ENCODE data around the gene HIGD1B. TPM values are rescaled to one million over a fixed set of nuclear protein-coding genes. Genes with fewer than 3 reads are reported as not detected.

The HIGD1B gene
- total and polyA plus RNA-seq, 2 donors from 2014 or later: 2.2 to 3.2 TPM

DNA sequence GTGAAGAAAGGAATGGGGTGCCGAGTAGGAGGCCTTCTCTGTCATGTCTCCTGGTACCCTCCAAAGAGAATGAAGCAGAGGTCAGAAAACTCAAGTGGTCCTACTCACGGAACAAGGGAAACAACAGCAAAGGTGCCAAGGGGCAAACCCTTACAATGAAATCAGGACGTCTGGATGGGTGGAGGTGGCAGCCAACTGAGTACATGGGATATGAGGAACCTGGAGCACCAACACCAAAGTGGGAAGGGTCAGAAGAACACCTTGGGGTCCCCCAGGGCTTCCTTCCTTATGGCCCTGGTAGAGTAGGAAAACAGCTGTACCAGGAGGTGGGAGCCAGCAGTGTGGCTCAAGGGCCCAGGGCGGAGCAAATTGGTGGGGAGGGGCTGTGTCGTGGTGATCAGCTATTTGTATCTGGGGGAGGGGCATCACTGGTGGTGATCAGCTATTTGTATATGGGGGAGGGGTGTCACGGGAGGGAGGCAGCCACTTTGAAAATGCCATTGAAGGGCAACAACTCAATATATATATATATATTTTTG is 643 bp downstream of the HIGD1B start:
- no peak for FAIRE-seq

DNA sequence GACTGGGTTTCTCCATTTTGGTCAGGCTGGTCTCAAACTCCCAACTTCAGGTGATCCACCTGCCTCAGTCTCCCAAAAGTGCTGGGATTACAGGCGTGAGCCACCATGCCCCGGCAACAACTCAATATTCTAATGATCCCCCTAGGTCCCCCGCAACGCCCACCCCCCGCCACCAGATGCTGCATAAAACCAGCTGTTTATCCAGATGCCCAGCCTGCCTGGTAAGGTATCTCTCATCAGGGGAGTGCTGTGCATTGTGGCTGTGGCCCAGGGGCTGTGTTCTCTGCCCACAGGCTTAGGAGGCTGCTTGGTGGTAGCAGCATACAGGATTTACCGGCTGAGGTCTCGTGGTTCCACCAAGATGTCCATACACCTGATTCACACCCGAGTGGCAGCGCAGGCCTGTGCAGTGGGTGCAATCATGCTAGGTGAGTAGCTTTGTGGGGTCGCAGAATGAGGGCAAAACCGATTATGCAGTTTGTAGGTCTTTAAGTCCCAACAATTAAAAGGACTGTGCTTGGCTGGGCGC is 1.3 kb downstream of the HIGD1B start:
- no peaks in the 10 kb centered on the region for H3K4me1 ChIP-seq (ENCODE audit: control insufficient read depth in 2 of 3, insufficient read depth in 2 of 3, low read depth in 1 of 3, low read length in 3 of 3)
- DNase-seq (no peak), FAIRE-seq (no peak)
- H3K9ac ChIP-seq (ENCODE audit: low read length in 3 of 3): no peak overlapping the region
- no peaks in the 10 kb centered on the region for H3K9me3 ChIP-seq (ENCODE audit: control insufficient read depth in 2 of 3, insufficient read depth in 1 of 3, low read length in 3 of 3)
- no peaks in the 10 kb centered on the region for H3K27me3 ChIP-seq (ENCODE audit: control insufficient read depth, insufficient read depth, low read length)
- H3K4me3 ChIP-seq (ENCODE audit: low read length in 3 of 3): no peak overlapping the region
- intact Hi-C loops (cut with DNase I): no loop called here
- no peak overlapping the region for H3K27ac ChIP-seq (ENCODE audit: low read depth in 2 of 2, low read length in 2 of 2)
- TF ChIP-seq, protein P1, sequence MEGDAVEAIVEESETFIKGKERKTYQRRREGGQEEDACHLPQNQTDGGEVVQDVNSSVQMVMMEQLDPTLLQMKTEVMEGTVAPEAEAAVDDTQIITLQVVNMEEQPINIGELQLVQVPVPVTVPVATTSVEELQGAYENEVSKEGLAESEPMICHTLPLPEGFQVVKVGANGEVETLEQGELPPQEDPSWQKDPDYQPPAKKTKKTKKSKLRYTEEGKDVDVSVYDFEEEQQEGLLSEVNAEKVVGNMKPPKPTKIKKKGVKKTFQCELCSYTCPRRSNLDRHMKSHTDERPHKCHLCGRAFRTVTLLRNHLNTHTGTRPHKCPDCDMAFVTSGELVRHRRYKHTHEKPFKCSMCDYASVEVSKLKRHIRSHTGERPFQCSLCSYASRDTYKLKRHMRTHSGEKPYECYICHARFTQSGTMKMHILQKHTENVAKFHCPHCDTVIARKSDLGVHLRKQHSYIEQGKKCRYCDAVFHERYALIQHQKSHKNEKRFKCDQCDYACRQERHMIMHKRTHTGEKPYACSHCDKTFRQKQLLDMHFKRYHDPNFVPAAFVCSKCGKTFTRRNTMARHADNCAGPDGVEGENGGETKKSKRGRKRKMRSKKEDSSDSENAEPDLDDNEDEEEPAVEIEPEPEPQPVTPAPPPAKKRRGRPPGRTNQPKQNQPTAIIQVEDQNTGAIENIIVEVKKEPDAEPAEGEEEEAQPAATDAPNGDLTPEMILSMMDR (IDR thresholded peaks at IDR 0.05; ENCODE audit: borderline replicate concordance, extremely low read depth, insufficient read depth): no peak
- peaks cover 0 to 19% (median 19%) of the 10 kb centered on the region in 3 donors for H3K36me3 ChIP-seq (ENCODE audit: control insufficient read depth in 2 of 3, insufficient read depth in 3 of 3, low read length in 3 of 3)

More for the DNA sequence above, 643 bp downstream of the HIGD1B start:
- Histone ChIP-seq H3K27me3 (ENCODE audit: control insufficient read depth, insufficient read depth, low read length) (no peaks in the 10 kb centered on the region), H3K4me3 (ENCODE audit: low read length in 3 of 3) (no peak overlapping the region), H3K27ac (ENCODE audit: low read depth in 2 of 2, low read length in 2 of 2) (no peak overlapping the region), H3K9me3 (ENCODE audit: control insufficient read depth in 2 of 3, insufficient read depth in 1 of 3, low read length in 3 of 3) (no peaks in the 10 kb centered on the region), H3K36me3 (ENCODE audit: control insufficient read depth in 2 of 3, insufficient read depth in 3 of 3, low read length in 3 of 3) (peaks cover 0 to 14% (median 12%) of the 10 kb centered on the region in 3 donors), H3K4me1 (ENCODE audit: control insufficient read depth in 2 of 3, insufficient read depth in 2 of 3, low read depth in 1 of 3, low read length in 3 of 3) (no peaks in the 10 kb centered on the region), H3K9ac (ENCODE audit: low read length in 3 of 3) (no peak overlapping the region)
- TF ChIP-seq, protein P1 (IDR thresholded peaks at IDR 0.05; ENCODE audit: borderline replicate concordance, extremely low read depth, insufficient read depth): no peak
- intact Hi-C loops (cut with DNase I): no loop called here
- no peak for DNase-seq

DNA sequence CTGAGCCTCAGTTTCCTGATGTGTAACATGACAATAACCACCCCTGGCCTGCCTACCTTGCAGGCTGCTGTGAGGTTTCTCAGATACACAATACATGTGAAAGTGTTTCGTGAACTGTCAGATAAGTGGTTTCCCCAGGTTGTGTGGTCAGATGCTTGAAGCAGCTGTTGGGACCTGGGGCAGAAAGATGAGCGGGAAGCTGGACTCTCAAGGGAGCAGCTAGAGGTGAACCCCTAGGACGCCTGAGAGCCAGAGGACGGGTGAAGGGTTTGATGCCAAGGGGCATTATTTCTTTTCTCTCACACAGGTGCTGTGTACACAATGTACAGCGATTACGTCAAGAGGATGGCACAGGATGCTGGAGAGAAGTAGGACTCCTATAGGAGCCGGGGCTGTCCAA is 2.3 kb downstream of the HIGD1B start:
- FAIRE-seq: no peak
- Histone ChIP-seq H3K9ac (ENCODE audit: low read length in 3 of 3) (no peak overlapping the region), H3K27ac (ENCODE audit: low read depth in 2 of 2, low read length in 2 of 2) (no peak overlapping the region), H3K27me3 (ENCODE audit: control insufficient read depth, insufficient read depth, low read length) (no peaks in the 10 kb centered on the region), H3K9me3 (ENCODE audit: control insufficient read depth in 2 of 3, insufficient read depth in 1 of 3, low read length in 3 of 3) (no peaks in the 10 kb centered on the region), H3K4me1 (ENCODE audit: control insufficient read depth in 2 of 3, insufficient read depth in 2 of 3, low read depth in 1 of 3, low read length in 3 of 3) (no peaks in the 10 kb centered on the region), H3K4me3 (ENCODE audit: low read length in 3 of 3) (no peak overlapping the region), H3K36me3 (ENCODE audit: control insufficient read depth in 2 of 3, insufficient read depth in 3 of 3, low read length in 3 of 3) (peaks cover 0 to 29% (median 29%) of the 10 kb centered on the region in 3 donors)
- intact Hi-C loops (cut with DNase I): no loop called here
- DNase-seq: no peak
- TF ChIP-seq, protein P1 (IDR thresholded peaks at IDR 0.05; ENCODE audit: borderline replicate concordance, extremely low read depth, insufficient read depth): no peak

All from kidney (tissue), 14 donors.